GM12878 (cell line): ENCODE data around the gene POLA2. TPM values are rescaled to one million over a fixed set of nuclear protein-coding genes. Genes with fewer than 3 reads are reported as not detected.

Experiments used
- ATAC-seq: fragments of 200-7000 bp; cut with Tn5 transposase; 3 replicates; pipeline ENCODE4 v1.9.1; 2020; ENCODE audit warnings: mild to moderate bottlenecking, moderate library complexity
- BruUV-seq: library from RNA; stranded (reverse); fragments of 400-500 nt; replicated peaks from 2 replicates; lab custom pipeline; 2021; lab: Mats Ljungman, UMichigan
- CTCF ChIA-PET: fragments of 300-600 bp; sonication (Branson Sonifier 250); formaldehyde crosslinking; extraction: SDS; loops from one replicate; lab custom pipeline; 2021; ENCODE audit warnings: inconsistent platforms; lab: Yijun Ruan, JAX
- POLR2A ChIA-PET: fragments of 350-600 bp; formaldehyde crosslinking; extraction: SDS; loops from one replicate; lab custom pipeline; 2021; ENCODE audit warnings: inconsistent platforms; lab: Charles Lee
- RAD21 ChIA-PET: fragments of 300-600 bp; sonication (Branson Sonifier 250); formaldehyde crosslinking; loops from one replicate; lab custom pipeline; 2023; ENCODE audit warnings: antibody characterized with exemption; ENCODE audit not compliant: unreplicated experiment; lab: Charles Lee
- SMC1A ChIA-PET: fragments of 300-600 bp; sonication (Branson Sonifier 250); formaldehyde crosslinking; loops from one replicate; lab custom pipeline; 2023; ENCODE audit not compliant: unreplicated experiment, uncharacterized antibody; lab: Charles Lee
- DNase-seq: peaks from one replicate; pipeline ENCODE4 v3.0.0-alpha.2; 2011; ENCODE audit warnings: low read depth, low spot score
- FAIRE-seq: peaks from 3 replicates; lab custom pipeline; 2011; peaks lifted over from hg19 to GRCh38; lab: Jason Lieb, UNC
- H2AFZ ChIP-seq: 2 replicates; pipeline ENCODE4 v1.6.0; 2011; ENCODE audit warnings: low read depth, low read length, control low read depth; ENCODE audit not compliant: control insufficient read depth
- H3K27ac ChIP-seq: 2 replicates; pipeline ENCODE4 v1.5.1; 2011; ENCODE audit warnings: control low read depth; ENCODE audit not compliant: control insufficient read depth, insufficient read depth
- H3K27me3 ChIP-seq, 2 experiments: replicated peaks in 1 of 2; 2 replicates each; pipeline versions ENCODE4 v1.6.0 to v1.6.1; 2011; ENCODE audit warnings: low read length in 1 of 2; ENCODE audit not compliant: control insufficient read depth in 2 of 2, insufficient read depth in 2 of 2
- H3K36me3 ChIP-seq, 2 experiments: 2 replicates each; pipeline ENCODE4 v1.5.1; 2011; ENCODE audit warnings: low read length in 1 of 2; ENCODE audit not compliant: control insufficient read depth in 2 of 2, insufficient read depth in 2 of 2
- H3K4me1 ChIP-seq: 2 replicates; pipeline ENCODE4 v1.6.1; 2011; ENCODE audit warnings: mild to moderate bottlenecking, low read length, moderate library complexity, mixed read lengths; ENCODE audit not compliant: control insufficient read depth, insufficient read depth
- H3K4me2 ChIP-seq: 2 replicates; pipeline ENCODE4 v1.6.0; 2011; ENCODE audit warnings: control low read depth; ENCODE audit not compliant: control insufficient read depth, insufficient read depth
- H3K4me3 ChIP-seq: fragments of 200-600 bp; sonication (generic); 2 replicates; pipeline ENCODE4 v1.5.1; 2016
- H3K79me2 ChIP-seq: 2 replicates; pipeline ENCODE4 v1.6.0; 2011; ENCODE audit warnings: low read length; ENCODE audit not compliant: control insufficient read depth, insufficient read depth
- H3K9ac ChIP-seq: 2 replicates; pipeline ENCODE4 v1.8.0; 2011; ENCODE audit warnings: low read length, control low read depth, mixed read lengths; ENCODE audit not compliant: control insufficient read depth, insufficient read depth
- H3K9me3 ChIP-seq: replicated peaks from 3 replicates; pipeline ENCODE4 v1.5.1; 2011; ENCODE audit warnings: mild to moderate bottlenecking, low read length; ENCODE audit not compliant: control insufficient read depth, insufficient read depth
- H4K20me1 ChIP-seq: 2 replicates; pipeline ENCODE4 v1.6.0; 2011; ENCODE audit not compliant: control insufficient read depth, insufficient read depth
- GATAD2B ChIP-seq: fragments of 450-650 bp; conservative IDR thresholded peaks from 2 replicates; pipeline ENCODE4 v1.6.1; 2017; ENCODE audit warnings: low read depth, mild to moderate bottlenecking, moderate library complexity
- MAX ChIP-seq: IDR thresholded peaks from 2 replicates; pipeline ENCODE4 v1.6.1; 2012; ENCODE audit warnings: low read depth, low read length, improper control_type of control experiment
- NFXL1 ChIP-seq: fragments of 450-650 bp; IDR thresholded peaks from 2 replicates; pipeline ENCODE4 v1.6.1; 2017; ENCODE audit warnings: antibody characterized with exemption, mild to moderate bottlenecking, borderline replicate concordance
- POLR2A ChIP-seq: IDR thresholded peaks from 2 replicates; pipeline ENCODE4 v1.6.1; 2011; ENCODE audit warnings: low read depth, mild to moderate bottlenecking, low read length
- RAD21 ChIP-seq: IDR thresholded peaks from 2 replicates; pipeline ENCODE4 v1.6.1; 2011; ENCODE audit warnings: mild to moderate bottlenecking, low read depth, low read length, moderate library complexity; ENCODE audit not compliant: insufficient read depth
- RAD51 ChIP-seq: fragments of 450-650 bp; IDR thresholded peaks from 2 replicates; pipeline ENCODE4 v1.6.1; 2016; ENCODE audit warnings: moderate library complexity, mild to moderate bottlenecking, inconsistent platforms
- RB1 ChIP-seq: fragments of 450-650 bp; formaldehyde crosslinking; IDR thresholded peaks from 2 replicates; pipeline ENCODE4 v1.6.1; 2017; ENCODE audit warnings: mild to moderate bottlenecking, borderline replicate concordance
- SPI1 ChIP-seq: IDR thresholded peaks from 2 replicates; pipeline ENCODE4 v1.6.1; 2011; ENCODE audit warnings: low read depth, mild to moderate bottlenecking, low read length, moderate library complexity, borderline replicate concordance; ENCODE audit not compliant: insufficient read depth
- WGBS: methylation state at CpG from one replicate; pipeline ENCODE4 v1.1.6; 2016; ENCODE audit warnings: low lambda C conversion rate; ENCODE audit not compliant: insufficient replicate concordance, insufficient coverage; ENCODE audit errors: missing lambda C conversion rate; 5-methylcytosine and 5-hydroxymethylcytosine counted together
- in situ Hi-C: fragments of 300-500 bp; cut with MboI; formaldehyde crosslinking; loops from 9 replicates; pipeline ENCODE4 v1.14.3; 2018; ENCODE audit warnings: mixed read lengths
- intact Hi-C: fragments of 100-400 bp; cut with micrococcal nuclease; formaldehyde crosslinking; loops from one replicate; pipeline ENCODE4 v1.14.2; 2022; ENCODE audit not compliant: unreplicated experiment
- polyA plus RNA-seq, 11 experiments: library from polyadenylated mRNA; depleted of rRNA in 4 of 11; unstranded in 6 of 11; stranded (reverse) in 5 of 11; fragments of >200 nt; fragmentation: Nextera tagmentation in 4 of 11; fragmentation: Illumina TruSeq in 1 of 11; extraction: Ambion mirVana in 4 of 11; extraction: Trizol in 1 of 11; gene quantifications; 1 replicate in 1 of 11; 2 replicates in 10 of 11; pipeline versions ENCODE4 v1.2.1 to v1.2.3, GENCODE V29; 2011 to 2016; ENCODE audit warnings: inconsistent platforms in 2 of 11, missing spikeins in 2 of 11, low read depth in 1 of 11
- total RNA-seq, 4 experiments: library from RNA; depleted of rRNA in 3 of 4; stranded (reverse); fragments of >200 nt in 3 of 4; fragmentation: Illumina TruSeq in 1 of 4; extraction: Trizol in 1 of 4; gene quantifications; 2 replicates each; pipeline versions ENCODE4 v1.2.1 to v1.2.3, GENCODE V29; 2013 to 2021
- TF ChIP-seq, protein P1 (sequence below): fragments of 450-650 bp; IDR thresholded peaks from 2 replicates; pipeline ENCODE4 v1.6.1; 2017; ENCODE audit warnings: mild to moderate bottlenecking
- TF ChIP-seq, protein P2 (sequence below), 3 experiments: IDR thresholded peaks in 2 of 3; conservative IDR thresholded peaks in 1 of 3; 2 replicates each; pipeline ENCODE4 v1.5.1; 2011; ENCODE audit warnings: low read depth in 3 of 3, low read length in 3 of 3, mild to moderate bottlenecking in 3 of 3, control low read depth in 2 of 3, moderate library complexity in 2 of 3, inconsistent platforms in 1 of 3, mixed read lengths in 1 of 3; ENCODE audit not compliant: control insufficient read depth in 2 of 3, insufficient read depth in 1 of 3; ENCODE audit errors: extremely low read depth in 1 of 3

Gene POLA2
- total and polyA plus RNA-seq, 10 of the 15 experiments (the other 5 are each of a cell fraction or from before 2014, with no cell fraction given): 4.2 to 121 (median 56.2) TPM

GRCh38 chr11:65329478-65329877 lies 67.7 kb downstream of the POLA2 start:
- FAIRE-seq (no peak), ATAC-seq (no peak), DNase-seq (no peak)
- ChIA-PET POLR2A (interaction anchor here (0.7 to 2.6 kb wide), 8 partner anchors 9 to 482 kb away, joined by 3 to 11 read pairs (median 8); partner anchors contain the start of genes CDC42EP2 and POLA2), RAD21 (interaction anchor here (0.9 to 3.3 kb wide), 16 partner anchors 14 to 481 kb away, joined by 3 to 53 read pairs (median 5); partner anchors contain the start of genes CDC42EP2 and POLA2), CTCF (interaction anchor here (0.7 to 9.3 kb wide), 57 partner anchors 9 to 641 kb away, joined by 3 to 261 read pairs (median 4); partner anchors contain the start of genes CAPN1, CDC42EP2, FAM89B and PCNX3), SMC1A (interaction anchor here (0.6 to 6.6 kb wide), 27 partner anchors 8 to 555 kb away, joined by 3 to 64 read pairs (median 4); no protein-coding TSS in a partner anchor)
- no peaks in the 10 kb centered on the region for H3K36me3 ChIP-seq
- H3K27me3 ChIP-seq: no peaks in the 10 kb centered on the region
- H3K4me3 ChIP-seq: no peak overlapping the region
- BruUV-seq: no TSS peak
- WGBS: 47% methylated on average over 2 of the region's 2 CpGs
- TF ChIP-seq POLR2A: no peak
- no peak for TF ChIP-seq GATAD2B
- TF ChIP-seq SPI1: peak; percentile 17; the same call in 1 of the 2 replicates
- H3K4me1 ChIP-seq: peaks cover 4% of the 10 kb centered on the region; the same call in 1 of the 2 replicates
- no peak overlapping the region for H3K27ac ChIP-seq
- H2AFZ ChIP-seq: peak overlapping the region; percentile 89
- in situ Hi-C loops: no loop called here
- H3K79me2 ChIP-seq: peaks cover 8% of the 10 kb centered on the region
- intact Hi-C loops: no loop called here
- no peaks in the 10 kb centered on the region for H3K9me3 ChIP-seq
- H4K20me1 ChIP-seq: no peaks in the 10 kb centered on the region
- peak overlapping the region; percentile 46; the same call in 1 of the 2 replicates for H3K4me2 ChIP-seq
- peak overlapping the region; percentile 40 for H3K9ac ChIP-seq

DNA sequence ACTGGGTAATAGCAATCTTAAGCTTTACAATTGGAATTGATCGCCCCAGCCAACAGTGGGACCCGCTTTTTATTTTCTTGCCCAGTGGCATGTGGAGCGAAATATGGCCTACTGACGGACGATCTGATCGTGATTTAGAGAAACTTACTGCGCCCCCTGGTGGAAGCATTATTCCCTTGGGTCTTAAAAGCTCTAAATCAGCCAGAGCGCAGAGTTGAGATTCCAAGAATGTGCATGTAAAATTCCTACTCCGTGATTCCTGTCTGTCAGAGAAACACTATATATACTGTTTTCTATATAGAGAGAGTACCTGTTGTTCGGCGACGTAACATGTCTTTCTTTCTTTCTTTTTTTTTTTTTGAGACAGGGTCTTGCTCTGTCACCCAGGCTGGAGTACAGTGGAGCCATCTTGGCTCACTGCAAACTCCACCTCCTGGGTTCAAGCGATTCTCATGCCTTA lies 68.2 kb downstream of the POLA2 start:
- FAIRE-seq (peak; percentile 94), ATAC-seq (peak; percentile 60), DNase-seq (peak; percentile 43)
- RAD21 ChIA-PET: interaction anchor here (0.6 to 3.3 kb wide), 18 partner anchors 14 to 482 kb away, joined by 3 to 53 read pairs (median 4); partner anchors contain the start of genes CDC42EP2 and POLA2
- Histone ChIP-seq H3K79me2 (peaks cover 13% of the 10 kb centered on the region), H3K9me3 (no peaks in the 10 kb centered on the region), H3K9ac (peak overlapping the region; percentile 40; the same call in 1 of the 2 replicates), H3K4me1 (peaks cover 4% of the 10 kb centered on the region; the same call in 1 of the 2 replicates), H3K4me3 (no peak overlapping the region), H2AFZ (peak overlapping the region; percentile 89), H3K36me3 (no peaks in the 10 kb centered on the region), H3K27ac (no peak overlapping the region), H3K4me2 (peak overlapping the region; percentile 46; the same call in 1 of the 2 replicates), H3K27me3 (no peaks in the 10 kb centered on the region), H4K20me1 (no peaks in the 10 kb centered on the region)
- BruUV-seq: no TSS peak
- SMC1A ChIA-PET: interaction anchor here (0.6 to 6.6 kb wide), 24 partner anchors 8 to 555 kb away, joined by 3 to 64 read pairs (median 4); no protein-coding TSS in a partner anchor
- WGBS: 4% methylated on average over 13 of the region's 13 CpGs
- CTCF ChIA-PET: interaction anchor here (0.6 to 9.3 kb wide), 56 partner anchors 8 to 957 kb away, joined by 3 to 261 read pairs (median 4); partner anchors contain the start of genes CAPN1, CDC42EP2, FAM89B and PCNX3
- POLR2A ChIA-PET: interaction anchor here (0.5 to 2.6 kb wide), 10 partner anchors 9 to 959 kb away, joined by 3 to 11 read pairs (median 6); partner anchors contain the start of genes CDC42EP2, POLA2 and YIF1A
- in situ Hi-C loops: no loop called here
- intact Hi-C loops: loop anchor here (1.0 to 10.0 kb wide), 3 partner anchors 55 to 215 kb away; partner anchors contain the start of genes POLA2, TM7SF2 and ZNHIT2
- TF ChIP-seq RAD21 (peak; percentile 48), RAD51 (no peak), RB1 (peak; percentile 52; the same call in 1 of the 2 replicates), NFXL1 (no peak), MAX (no peak)
- TF ChIP-seq, protein P1, sequence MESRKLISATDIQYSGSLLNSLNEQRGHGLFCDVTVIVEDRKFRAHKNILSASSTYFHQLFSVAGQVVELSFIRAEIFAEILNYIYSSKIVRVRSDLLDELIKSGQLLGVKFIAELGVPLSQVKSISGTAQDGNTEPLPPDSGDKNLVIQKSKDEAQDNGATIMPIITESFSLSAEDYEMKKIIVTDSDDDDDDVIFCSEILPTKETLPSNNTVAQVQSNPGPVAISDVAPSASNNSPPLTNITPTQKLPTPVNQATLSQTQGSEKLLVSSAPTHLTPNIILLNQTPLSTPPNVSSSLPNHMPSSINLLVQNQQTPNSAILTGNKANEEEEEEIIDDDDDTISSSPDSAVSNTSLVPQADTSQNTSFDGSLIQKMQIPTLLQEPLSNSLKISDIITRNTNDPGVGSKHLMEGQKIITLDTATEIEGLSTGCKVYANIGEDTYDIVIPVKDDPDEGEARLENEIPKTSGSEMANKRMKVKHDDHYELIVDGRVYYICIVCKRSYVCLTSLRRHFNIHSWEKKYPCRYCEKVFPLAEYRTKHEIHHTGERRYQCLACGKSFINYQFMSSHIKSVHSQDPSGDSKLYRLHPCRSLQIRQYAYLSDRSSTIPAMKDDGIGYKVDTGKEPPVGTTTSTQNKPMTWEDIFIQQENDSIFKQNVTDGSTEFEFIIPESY: no peak
- TF ChIP-seq, protein P2, sequence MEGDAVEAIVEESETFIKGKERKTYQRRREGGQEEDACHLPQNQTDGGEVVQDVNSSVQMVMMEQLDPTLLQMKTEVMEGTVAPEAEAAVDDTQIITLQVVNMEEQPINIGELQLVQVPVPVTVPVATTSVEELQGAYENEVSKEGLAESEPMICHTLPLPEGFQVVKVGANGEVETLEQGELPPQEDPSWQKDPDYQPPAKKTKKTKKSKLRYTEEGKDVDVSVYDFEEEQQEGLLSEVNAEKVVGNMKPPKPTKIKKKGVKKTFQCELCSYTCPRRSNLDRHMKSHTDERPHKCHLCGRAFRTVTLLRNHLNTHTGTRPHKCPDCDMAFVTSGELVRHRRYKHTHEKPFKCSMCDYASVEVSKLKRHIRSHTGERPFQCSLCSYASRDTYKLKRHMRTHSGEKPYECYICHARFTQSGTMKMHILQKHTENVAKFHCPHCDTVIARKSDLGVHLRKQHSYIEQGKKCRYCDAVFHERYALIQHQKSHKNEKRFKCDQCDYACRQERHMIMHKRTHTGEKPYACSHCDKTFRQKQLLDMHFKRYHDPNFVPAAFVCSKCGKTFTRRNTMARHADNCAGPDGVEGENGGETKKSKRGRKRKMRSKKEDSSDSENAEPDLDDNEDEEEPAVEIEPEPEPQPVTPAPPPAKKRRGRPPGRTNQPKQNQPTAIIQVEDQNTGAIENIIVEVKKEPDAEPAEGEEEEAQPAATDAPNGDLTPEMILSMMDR (IDR thresholded peaks at IDR 0.05 in 2 of 3, conservative IDR thresholded peaks at IDR 0.05 in 1 of 3; ENCODE audit: control insufficient read depth in 2 of 3, extremely low read depth in 1 of 3, insufficient read depth in 1 of 3, low read depth in 3 of 3, low read length in 3 of 3): peak; percentile 67 to 79 (median 72)
